GM21515 (cell line): Measurements from ENCODE around the gene OXLD1.

Experiments used
- ATAC-seq: cut with Tn5 transposase; IDR thresholded peaks from one replicate; pipeline ENCODE4 v1.9.1; 2021; ENCODE audit not compliant: unreplicated experiment

Gene OXLD1

DNA sequence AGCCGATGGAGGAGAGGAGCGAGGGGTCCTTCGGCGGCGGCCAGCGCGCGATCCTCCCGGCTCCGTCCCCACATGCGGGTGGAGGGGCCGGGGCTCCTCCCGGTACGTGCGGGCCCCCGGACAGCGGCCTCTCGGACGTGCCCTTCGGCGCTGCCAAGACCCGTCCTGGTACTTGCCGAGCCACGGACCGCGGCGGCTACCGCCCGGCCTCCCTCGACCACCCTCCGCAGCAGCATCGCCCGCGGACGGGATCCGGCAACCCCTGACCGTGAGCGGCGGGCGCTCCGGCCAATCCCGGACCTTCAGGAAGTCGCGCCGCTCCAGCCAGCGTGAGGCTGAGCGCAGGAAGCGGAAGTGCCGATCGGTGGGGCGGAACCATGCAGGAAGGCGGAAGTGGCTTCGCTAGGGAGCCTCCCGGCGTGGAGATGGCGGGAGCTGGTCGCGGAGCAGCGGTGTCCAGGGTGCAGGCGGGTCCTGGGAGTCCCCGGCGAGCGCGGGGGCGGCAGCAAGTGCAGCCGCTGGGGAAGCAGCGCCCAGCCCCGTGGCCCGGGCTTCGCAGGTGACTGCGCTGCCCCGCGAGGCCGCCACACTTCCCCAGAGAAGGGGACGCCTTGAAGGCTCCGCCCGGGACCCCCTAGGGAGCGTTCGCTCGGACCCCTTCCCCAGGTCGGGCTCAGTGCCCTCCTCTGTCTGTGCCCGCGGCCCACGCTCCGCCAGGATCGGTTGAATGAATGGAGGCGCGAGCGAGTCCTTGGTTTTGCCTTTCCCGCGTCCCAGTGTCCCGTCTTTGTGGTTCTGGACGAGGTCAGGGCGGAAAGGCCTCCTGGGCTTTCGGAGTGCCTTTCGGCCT, at the start of gene OXLD1, which contains the start of gene CCDC137:
Gene OXLD1 (minus strand): TSS at position 264 of the 850 bp plus-strand sequence. CDS start 28 bp downstream, at position 236.
Gene CCDC137 (plus strand): TSS at position 396 of the 850 bp plus-strand sequence. CDS start 30 bp downstream, at position 426.
- peak; percentile 86 for ATAC-seq

GRCh38 chr17:81715107-81715871, 48.9 kb upstream of the OXLD1 start:
- no peak for ATAC-seq

DNA sequence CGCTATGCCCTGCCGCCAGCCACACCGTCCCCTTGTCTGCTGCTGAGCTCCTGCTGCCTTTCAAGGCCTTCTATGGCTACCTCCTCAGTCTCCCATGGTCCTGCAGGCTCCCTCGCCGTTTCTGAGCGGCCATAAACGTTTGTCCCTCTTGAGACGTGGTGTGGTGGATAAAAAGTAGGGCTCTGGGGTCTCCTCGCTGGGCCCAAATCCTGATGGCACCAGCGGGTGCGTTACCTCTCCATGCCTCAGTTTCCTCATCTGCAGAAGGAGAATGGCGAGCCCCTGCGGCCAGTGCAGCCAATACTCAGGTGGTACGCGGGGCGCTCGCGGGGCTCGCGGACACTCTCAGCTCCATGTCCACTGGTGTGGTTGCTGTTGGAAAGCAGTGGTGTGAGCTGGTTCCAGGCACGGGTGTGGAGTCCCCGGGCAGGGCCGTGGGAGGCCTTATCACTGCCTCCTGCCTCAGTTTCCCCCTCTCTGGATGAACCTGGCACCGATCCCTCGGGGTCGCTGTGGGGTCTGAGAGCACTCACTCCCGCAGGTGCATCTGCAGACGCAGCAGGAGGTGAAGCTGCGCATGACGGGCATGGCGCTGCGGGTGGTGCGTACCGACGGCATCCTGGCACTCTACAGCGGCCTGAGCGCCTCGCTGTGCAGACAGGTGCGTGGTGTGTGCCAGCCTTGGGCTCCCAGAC, 48.2 kb upstream of the OXLD1 start:
- ATAC-seq = no peak

GRCh38 chr17:81713556-81714411, 47.4 kb upstream of the OXLD1 start:
- ATAC-seq = no peak

GRCh38 chr17:81713004-81713555, 46.7 kb upstream of the OXLD1 start:
- no peak for ATAC-seq

GRCh38 chr17:81712468-81713003, 46.1 kb upstream of the OXLD1 start:
- ATAC-seq = peak; percentile 3

GRCh38 chr17:81711814-81712467, 45.5 kb upstream of the OXLD1 start, which contains the start of gene SLC25A10:
TSS of gene SLC25A10 (plus strand) at chr17:81712284. CDS start at chr17:81712427, 143 bp downstream.
- ATAC-seq = peak; percentile 55

DNA sequence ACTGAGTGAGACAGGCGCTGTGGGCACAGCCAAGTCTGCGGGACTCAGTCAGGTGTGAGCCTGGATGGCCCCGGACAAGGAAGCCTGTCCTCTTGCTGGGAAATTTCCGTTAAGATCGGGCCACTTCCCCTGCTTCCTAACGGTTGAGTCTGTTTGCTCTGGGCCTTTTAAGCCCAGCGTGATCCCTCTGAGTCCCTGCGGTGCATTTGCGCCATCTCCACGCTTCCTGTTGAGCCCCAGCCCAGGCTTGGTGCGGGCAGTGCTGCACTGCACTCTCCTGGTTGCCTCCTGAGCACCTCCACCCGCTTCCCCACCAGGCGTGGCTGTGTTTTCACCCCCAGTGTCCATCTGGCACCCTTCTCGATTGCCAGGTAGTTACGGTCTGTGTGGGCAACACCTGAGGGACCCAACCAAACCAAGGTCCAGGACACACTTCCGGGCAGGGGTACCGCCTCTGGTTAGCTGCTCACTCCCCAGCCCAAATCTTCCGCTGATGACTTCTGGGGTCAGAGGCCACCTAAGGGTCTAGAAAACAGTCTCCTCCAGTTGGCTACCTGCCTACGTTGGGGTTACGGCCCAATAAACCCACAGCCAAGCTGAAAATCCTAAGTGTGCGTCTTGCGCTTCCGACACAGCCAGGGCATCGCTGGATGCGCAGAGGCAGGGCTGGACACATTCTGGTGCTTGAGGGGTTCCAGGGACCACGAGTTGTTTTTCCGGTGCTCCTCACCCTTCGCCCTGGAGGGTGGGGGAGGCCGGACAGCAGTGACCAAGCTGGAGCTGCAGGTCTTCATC, 44.3 kb upstream of the OXLD1 start:
- no peak for ATAC-seq

DNA sequence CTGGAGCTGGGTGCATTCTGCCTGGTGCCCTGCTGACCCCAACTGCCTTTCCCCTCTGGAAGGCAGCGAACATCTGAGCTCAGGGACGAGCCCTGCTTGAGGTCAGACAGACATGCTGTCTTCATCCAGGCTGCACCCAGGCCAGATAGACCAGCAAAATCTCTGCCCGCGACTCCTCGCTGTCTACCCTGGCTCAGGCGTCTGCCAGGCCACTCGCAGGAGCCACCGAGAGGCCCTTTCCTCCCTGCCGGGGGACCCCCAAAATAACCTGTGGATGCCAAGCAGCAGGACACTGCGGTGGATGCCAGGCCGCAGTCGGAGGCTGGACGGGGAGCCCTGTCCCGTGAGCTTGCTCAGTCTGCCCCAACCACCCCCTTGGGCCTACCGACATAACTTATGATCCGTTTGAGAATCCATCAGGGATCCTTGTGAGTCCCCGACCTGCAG, 42.4 kb upstream of the OXLD1 start:
- no peak for ATAC-seq

GRCh38 chr17:81707725-81708646, 41.6 kb upstream of the OXLD1 start:
- no peak for ATAC-seq

GRCh38 chr17:81706757-81707624, 40.6 kb upstream of the OXLD1 start:
- ATAC-seq = no peak

DNA sequence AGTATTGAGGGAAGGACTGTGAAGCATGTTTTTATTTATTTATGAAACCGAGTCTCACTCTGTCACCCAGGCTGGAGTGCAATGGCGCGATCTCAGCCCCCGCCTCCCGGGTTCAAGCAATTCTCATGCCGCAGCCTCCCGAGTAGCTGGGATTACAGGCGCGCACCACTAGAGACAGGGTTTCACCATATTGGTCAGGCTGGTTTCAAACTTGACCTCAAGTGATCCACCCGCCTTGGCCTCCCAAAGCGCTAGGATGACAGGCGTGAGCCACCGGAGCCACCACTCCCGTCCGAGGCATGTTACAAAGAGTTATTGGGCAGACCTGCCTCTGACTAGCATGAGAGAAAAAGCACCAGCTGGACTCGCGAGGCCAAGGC, 39.8 kb upstream of the OXLD1 start:
- ATAC-seq = no peak

GRCh38 chr17:81705518-81706231, 39.3 kb upstream of the OXLD1 start:
- ATAC-seq = no peak

DNA sequence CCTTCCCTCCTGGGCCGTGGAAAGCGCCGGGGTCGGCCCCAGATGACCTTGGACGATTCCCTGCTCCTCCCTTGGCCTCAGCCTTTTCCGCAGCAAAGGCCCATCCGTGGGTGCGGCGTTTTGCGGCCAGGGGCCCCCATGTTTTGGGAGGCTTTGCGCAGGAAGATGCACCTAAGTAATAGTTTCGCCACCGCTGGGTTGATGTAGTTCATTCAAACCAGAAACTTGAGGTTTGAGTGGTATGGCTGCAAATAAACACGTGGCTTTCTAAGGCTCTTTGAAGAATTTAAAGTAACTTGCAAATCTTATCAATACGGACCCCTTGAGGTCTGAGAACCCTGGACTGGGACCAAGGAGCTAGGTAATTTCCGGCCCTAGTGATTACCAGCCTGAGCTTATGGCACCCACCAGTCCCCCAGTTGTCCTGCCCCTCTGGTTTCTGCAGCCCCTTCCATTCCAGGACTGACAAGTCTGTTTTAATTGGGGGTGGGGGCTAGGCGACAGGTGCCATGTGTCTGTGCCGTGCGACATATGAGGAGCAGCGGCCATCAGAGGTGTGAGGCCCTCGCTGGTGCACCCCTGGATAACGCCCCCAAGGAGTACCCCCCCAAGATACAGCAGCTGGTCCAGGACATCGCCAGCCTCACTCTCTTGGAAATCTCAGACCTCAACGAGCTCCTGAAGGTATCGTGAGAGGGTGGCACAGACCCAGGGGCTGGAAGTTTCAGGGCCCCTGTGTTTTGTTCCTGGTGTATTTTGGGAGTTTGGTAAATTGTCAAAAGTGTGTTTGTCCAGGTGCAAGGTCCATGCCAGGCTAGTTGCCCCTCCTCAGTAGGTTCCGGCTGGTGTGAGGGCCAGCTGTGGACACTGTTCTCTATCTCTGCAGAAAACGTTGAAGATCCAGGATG, 37.6 kb upstream of the OXLD1 start:
- peak; percentile 8 for ATAC-seq
